Muscle layer of colon (tissue), 2 donors: ENCODE measurements around the gene SLC12A6.
A peak's percentile ranks its signal among the peaks of the same experiment; 100 is the strongest.

ENCODE experiments used
- H3K27ac ChIP-seq: one replicate; pipeline ENCODE4 v1.7.0; 2013; ENCODE audit warnings: low read depth, mild to moderate bottlenecking, low read length, moderate library complexity
- H3K27me3 ChIP-seq, 2 donors: one replicate each; pipeline ENCODE4 v1.7.0; 2013; ENCODE audit warnings: low read length in 2 of 2, mild to moderate bottlenecking in 2 of 2; ENCODE audit not compliant: insufficient read depth in 2 of 2, control insufficient read depth in 1 of 2
- H3K36me3 ChIP-seq: one replicate; pipeline ENCODE4 v1.7.0; 2013; ENCODE audit warnings: mild to moderate bottlenecking, low read length; ENCODE audit not compliant: insufficient read depth
- H3K4me1 ChIP-seq: one replicate; pipeline ENCODE4 v1.7.0; 2013; ENCODE audit warnings: mild to moderate bottlenecking, low read length; ENCODE audit not compliant: insufficient read depth
- H3K4me3 ChIP-seq, 2 donors: one replicate each; pipeline ENCODE4 v1.7.0; 2013; ENCODE audit warnings: low read length in 2 of 2, low read depth in 1 of 2, mild to moderate bottlenecking in 1 of 2, moderate library complexity in 1 of 2
- H3K9ac ChIP-seq: one replicate; pipeline ENCODE4 v1.7.0; 2013; ENCODE audit warnings: low read length
- H3K9me3 ChIP-seq: one replicate; pipeline ENCODE4 v1.7.0; 2013; ENCODE audit warnings: mild to moderate bottlenecking, low read length
- donor health status: abdominal sarcoma.
- donor health status: Adenocarcinoma of cecum.

SLC12A6 gene

GRCh38 chr15:34325368-34325767 lies 12.2 kb downstream of the SLC12A6 start:
- H3K27me3 ChIP-seq = no peaks in the 10 kb centered on the region
- no peaks in the 10 kb centered on the region for H3K4me1 ChIP-seq
- H3K9ac ChIP-seq = no peak overlapping the region
- H3K36me3 ChIP-seq = no peaks in the 10 kb centered on the region
- H3K27ac ChIP-seq = no peak overlapping the region
- no peaks in the 10 kb centered on the region for H3K9me3 ChIP-seq
- no peak overlapping the region for H3K4me3 ChIP-seq

GRCh38 chr15:34324933-34325332 lies 12.6 kb downstream of the SLC12A6 start:
- H3K27ac ChIP-seq = no peak overlapping the region
- H3K27me3 ChIP-seq = no peaks in the 10 kb centered on the region
- H3K4me3 ChIP-seq = no peak overlapping the region
- H3K9ac ChIP-seq = no peak overlapping the region
- H3K9me3 ChIP-seq = no peaks in the 10 kb centered on the region
- no peaks in the 10 kb centered on the region for H3K4me1 ChIP-seq
- no peaks in the 10 kb centered on the region for H3K36me3 ChIP-seq

- no peak overlapping the region for H3K4me3 ChIP-seq
- H3K4me1 ChIP-seq = peaks cover 5% of the 10 kb centered on the region
- H3K36me3 ChIP-seq = no peaks in the 10 kb centered on the region
- H3K27me3 ChIP-seq = no peaks in the 10 kb centered on the region
- H3K9ac ChIP-seq = no peak overlapping the region
- H3K9me3 ChIP-seq = no peaks in the 10 kb centered on the region
- H3K27ac ChIP-seq = no peak overlapping the region
Measured at GRCh38 chr15:34323217-34323616, 14.4 kb downstream of the SLC12A6 start.

- Histone ChIP-seq H3K9ac (peak overlapping the region; percentile 46), H3K36me3 (no peaks in the 10 kb centered on the region), H3K4me1 (peaks cover 15% of the 10 kb centered on the region), H3K27me3 (no peaks in the 10 kb centered on the region), H3K4me3 (peak overlapping the region; percentile 50 to 61), H3K9me3 (no peaks in the 10 kb centered on the region), H3K27ac (peak overlapping the region; percentile 58)
Measured at GRCh38 chr15:34318277-34319079, 19.1 kb downstream of the SLC12A6 start.

- H3K9ac ChIP-seq = no peak overlapping the region
- peaks cover 15% of the 10 kb centered on the region for H3K4me1 ChIP-seq
- H3K4me3 ChIP-seq = no peak overlapping the region
- H3K36me3 ChIP-seq = no peaks in the 10 kb centered on the region
- H3K9me3 ChIP-seq = no peaks in the 10 kb centered on the region
- H3K27ac ChIP-seq = no peak overlapping the region
- H3K27me3 ChIP-seq = no peaks in the 10 kb centered on the region
Measured at GRCh38 chr15:34314491-34315490, 22.8 kb downstream of the SLC12A6 start.

GRCh38 chr15:34311563-34311962 lies 26.0 kb downstream of the SLC12A6 start:
- H3K9ac ChIP-seq = no peak overlapping the region
- H3K27me3 ChIP-seq = no peaks in the 10 kb centered on the region
- H3K4me3 ChIP-seq = no peak overlapping the region
- no peak overlapping the region for H3K27ac ChIP-seq
- peaks cover 2% of the 10 kb centered on the region for H3K4me1 ChIP-seq
- H3K36me3 ChIP-seq = no peaks in the 10 kb centered on the region
- no peaks in the 10 kb centered on the region for H3K9me3 ChIP-seq

- Histone ChIP-seq H3K9me3 (no peaks in the 10 kb centered on the region), H3K36me3 (no peaks in the 10 kb centered on the region), H3K27ac (no peak overlapping the region), H3K9ac (no peak overlapping the region), H3K27me3 (no peaks in the 10 kb centered on the region), H3K4me1 (no peaks in the 10 kb centered on the region), H3K4me3 (no peak overlapping the region)
Measured at GRCh38 chr15:34304613-34305012, 33.0 kb downstream of the SLC12A6 start.

GRCh38 chr15:34301058-34301457 lies 36.5 kb downstream of the SLC12A6 start:
- Histone ChIP-seq H3K27me3 (no peaks in the 10 kb centered on the region), H3K4me1 (peaks cover 14% of the 10 kb centered on the region), H3K36me3 (no peaks in the 10 kb centered on the region), H3K9me3 (no peaks in the 10 kb centered on the region), H3K27ac (no peak overlapping the region), H3K9ac (no peak overlapping the region), H3K4me3 (no peak overlapping the region)

- H3K27ac ChIP-seq = no peak overlapping the region
- H3K36me3 ChIP-seq = no peaks in the 10 kb centered on the region
- no peaks in the 10 kb centered on the region for H3K27me3 ChIP-seq
- H3K9ac ChIP-seq = no peak overlapping the region
- H3K4me1 ChIP-seq = peaks cover 14% of the 10 kb centered on the region
- no peaks in the 10 kb centered on the region for H3K9me3 ChIP-seq
- H3K4me3 ChIP-seq = no peak overlapping the region
Measured at GRCh38 chr15:34297059-34297458, 40.5 kb downstream of the SLC12A6 start.

- Histone ChIP-seq H3K4me1 (peaks cover 14% of the 10 kb centered on the region), H3K9me3 (no peaks in the 10 kb centered on the region), H3K4me3 (no peak overlapping the region), H3K9ac (no peak overlapping the region), H3K27me3 (no peaks in the 10 kb centered on the region), H3K27ac (no peak overlapping the region), H3K36me3 (no peaks in the 10 kb centered on the region)
Measured at GRCh38 chr15:34292621-34293020, 45.0 kb downstream of the SLC12A6 start.

- H3K36me3 ChIP-seq = no peaks in the 10 kb centered on the region
- no peak overlapping the region for H3K9ac ChIP-seq
- no peak overlapping the region for H3K4me3 ChIP-seq
- H3K9me3 ChIP-seq = no peaks in the 10 kb centered on the region
- H3K27ac ChIP-seq = no peak overlapping the region
- H3K27me3 ChIP-seq = no peaks in the 10 kb centered on the region
- no peaks in the 10 kb centered on the region for H3K4me1 ChIP-seq
Measured at GRCh38 chr15:34284937-34285336, 52.6 kb downstream of the SLC12A6 start.
